ENCODE results near the gene TEKT1. TPM values are rescaled to one million over a fixed set of nuclear protein-coding genes. Genes with fewer than 3 reads are reported as not detected.
"Not testable (repeated sequence)": the region's sequence is repeated elsewhere in the genome, so short reads cannot be mapped to it uniquely, and the experiment has no call there.

The TEKT1 gene
- total RNA-seq, 6 donors from 2014 or later: 0.54 to 25.6 (median 4.6) TPM

DNA sequence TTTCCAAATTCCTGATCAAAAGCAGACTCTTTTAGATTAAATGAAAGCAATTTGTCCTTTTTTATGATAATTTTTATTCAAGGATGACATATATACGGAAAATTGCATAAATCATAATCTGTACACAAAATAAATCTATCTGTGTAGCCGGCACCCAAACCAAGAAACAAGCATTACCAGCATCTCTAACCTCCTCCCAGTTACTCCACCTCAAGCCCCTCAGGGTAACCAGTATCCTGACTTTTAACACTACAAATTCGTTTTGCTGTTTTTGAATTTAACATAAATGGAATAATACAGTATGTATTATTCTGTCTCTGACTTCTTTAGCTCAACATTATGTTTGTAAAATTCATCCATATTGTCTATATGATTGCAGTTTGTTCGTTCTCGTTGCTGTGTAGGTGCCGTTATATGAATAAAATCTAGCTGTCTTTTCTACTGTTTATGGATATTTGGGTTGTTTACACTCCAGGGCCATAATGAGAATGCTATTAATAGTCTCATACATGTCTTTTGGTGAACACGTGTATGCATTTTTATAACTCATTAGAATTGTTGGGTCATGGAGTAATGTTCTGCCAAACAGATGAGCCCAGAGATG is 1.0 kb downstream of the TEKT1 start:
- ATAC-seq (ENCODE audit: low FRiP score in 2 of 2) (no peak), DNase-seq (no peak)
- Histone ChIP-seq H3K9me3 (no peaks in the 10 kb centered on the region), H3K4me1 (peaks cover 4 to 13% (median 10%) of the 10 kb centered on the region in 4 donors), H3K4me3 (no peak overlapping the region), H3K36me3 (no peaks in the 10 kb centered on the region), H3K27ac (no peak overlapping the region), H3K27me3 (peaks cover 0 to 10% (median 4%) of the 10 kb centered on the region in 4 donors)
- WGBS, 2 donors: 65 to 68% methylated on average over 7 of the region's 7 CpGs
- TF ChIP-seq POLR2AphosphoS5 (IDR thresholded peaks at IDR 0.05): no peak
- TF ChIP-seq POLR2A (IDR thresholded peaks at IDR 0.05): no peak
- TF ChIP-seq, protein P1, sequence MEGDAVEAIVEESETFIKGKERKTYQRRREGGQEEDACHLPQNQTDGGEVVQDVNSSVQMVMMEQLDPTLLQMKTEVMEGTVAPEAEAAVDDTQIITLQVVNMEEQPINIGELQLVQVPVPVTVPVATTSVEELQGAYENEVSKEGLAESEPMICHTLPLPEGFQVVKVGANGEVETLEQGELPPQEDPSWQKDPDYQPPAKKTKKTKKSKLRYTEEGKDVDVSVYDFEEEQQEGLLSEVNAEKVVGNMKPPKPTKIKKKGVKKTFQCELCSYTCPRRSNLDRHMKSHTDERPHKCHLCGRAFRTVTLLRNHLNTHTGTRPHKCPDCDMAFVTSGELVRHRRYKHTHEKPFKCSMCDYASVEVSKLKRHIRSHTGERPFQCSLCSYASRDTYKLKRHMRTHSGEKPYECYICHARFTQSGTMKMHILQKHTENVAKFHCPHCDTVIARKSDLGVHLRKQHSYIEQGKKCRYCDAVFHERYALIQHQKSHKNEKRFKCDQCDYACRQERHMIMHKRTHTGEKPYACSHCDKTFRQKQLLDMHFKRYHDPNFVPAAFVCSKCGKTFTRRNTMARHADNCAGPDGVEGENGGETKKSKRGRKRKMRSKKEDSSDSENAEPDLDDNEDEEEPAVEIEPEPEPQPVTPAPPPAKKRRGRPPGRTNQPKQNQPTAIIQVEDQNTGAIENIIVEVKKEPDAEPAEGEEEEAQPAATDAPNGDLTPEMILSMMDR (IDR thresholded peaks at IDR 0.05): no peak
- TF ChIP-seq EP300 (IDR thresholded peaks at IDR 0.05): no peak

DNA sequence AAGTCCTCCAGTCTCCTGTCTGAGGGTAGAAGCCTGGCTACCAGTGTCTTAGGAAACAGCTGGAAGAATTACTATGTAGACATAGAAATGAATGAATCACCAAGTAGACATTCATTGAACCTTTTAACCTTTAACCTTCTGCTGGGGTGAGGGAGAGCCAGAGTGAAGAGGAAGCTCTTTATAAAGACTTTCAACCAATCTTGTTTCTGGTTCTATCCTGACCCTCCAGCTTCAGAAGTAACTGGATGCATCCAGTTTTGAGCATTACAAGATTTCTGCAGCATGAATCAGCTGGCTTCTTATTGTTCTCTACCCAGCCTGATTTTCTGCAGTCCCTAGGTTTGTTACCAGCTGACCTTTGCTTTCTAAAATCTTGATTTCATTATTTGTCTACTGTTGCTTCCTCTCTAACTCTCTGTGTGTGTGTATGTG is 8.5 kb downstream of the TEKT1 start:
- TF ChIP-seq EP300 (IDR thresholded peaks at IDR 0.05) (no peak), POLR2A (IDR thresholded peaks at IDR 0.05) (no peak), POLR2AphosphoS5 (IDR thresholded peaks at IDR 0.05) (no peak)
- TF ChIP-seq, protein P1 (IDR thresholded peaks at IDR 0.05): no peak
- H3K27ac ChIP-seq: no peak overlapping the region
- no peaks in the 10 kb centered on the region for H3K36me3 ChIP-seq
- H3K27me3 ChIP-seq: no peaks in the 10 kb centered on the region
- H3K4me1 ChIP-seq: no peaks in the 10 kb centered on the region
- no peak overlapping the region for H3K4me3 ChIP-seq
- H3K9me3 ChIP-seq: no peaks in the 10 kb centered on the region
- no peak for ATAC-seq (ENCODE audit: low FRiP score in 2 of 2)
- no peak for DNase-seq

DNA sequence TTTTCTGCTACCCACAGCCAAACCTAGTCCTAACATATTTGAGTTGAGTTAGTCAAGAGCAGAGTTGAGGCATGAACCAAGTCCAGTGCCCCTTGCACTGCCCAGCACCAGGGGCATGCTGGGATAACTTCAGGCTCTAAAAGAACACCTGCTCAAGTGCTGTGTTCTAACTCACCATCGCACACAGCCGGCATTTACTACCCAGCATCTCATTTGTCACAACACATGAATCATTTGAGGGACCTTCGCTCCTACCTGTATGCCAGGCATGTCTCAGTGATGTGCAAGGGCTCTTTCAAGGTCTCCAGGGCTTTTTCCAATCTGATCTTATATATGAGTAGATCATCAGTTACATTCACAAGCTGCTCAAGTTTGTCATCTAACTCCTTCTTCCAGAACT is 12.6 kb downstream of the TEKT1 start:
- Histone ChIP-seq H3K36me3 (no peaks in the 10 kb centered on the region), H3K9me3 (no peaks in the 10 kb centered on the region), H3K27ac (no peak overlapping the region), H3K4me3 (no peak overlapping the region), H3K27me3 (no peaks in the 10 kb centered on the region), H3K4me1 (no peaks in the 10 kb centered on the region)
- 92 to 94% methylated on average over 3 of the region's 3 CpGs for WGBS, 2 donors
- TF ChIP-seq POLR2A (IDR thresholded peaks at IDR 0.05) (no peak), EP300 (IDR thresholded peaks at IDR 0.05) (no peak), POLR2AphosphoS5 (IDR thresholded peaks at IDR 0.05) (no peak)
- TF ChIP-seq, protein P1 (IDR thresholded peaks at IDR 0.05): no peak
- ATAC-seq (ENCODE audit: low FRiP score in 2 of 2) (no peak), DNase-seq (no peak)

DNA sequence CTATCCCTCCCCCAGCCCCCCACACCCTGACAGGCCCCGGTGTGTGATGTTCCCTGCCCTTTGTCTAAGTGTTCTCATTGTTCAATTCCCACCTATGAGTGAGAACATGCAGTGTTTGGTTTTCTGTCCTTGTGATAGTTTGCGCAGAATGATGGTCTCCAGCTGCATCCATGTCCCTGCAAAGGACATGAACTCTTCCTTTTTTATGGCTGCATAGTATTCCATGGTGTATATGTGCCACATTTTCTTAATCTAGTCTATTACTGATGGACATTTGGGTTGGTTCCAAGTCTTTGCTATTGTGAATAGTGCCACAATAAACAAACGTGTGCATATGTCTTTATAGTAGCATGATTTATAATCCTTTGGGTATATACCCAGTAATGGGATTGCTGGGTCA is 15.2 kb downstream of the TEKT1 start:
- H3K27ac ChIP-seq; H3K9me3 ChIP-seq; H3K4me3 ChIP-seq; DNase-seq; H3K36me3 ChIP-seq; ATAC-seq (ENCODE audit: low FRiP score in 2 of 2); H3K27me3 ChIP-seq; H3K4me1 ChIP-seq: not testable (repeated sequence)
- 64 to 75% methylated on average over 3 of the region's 3 CpGs for WGBS, 2 donors

DNA sequence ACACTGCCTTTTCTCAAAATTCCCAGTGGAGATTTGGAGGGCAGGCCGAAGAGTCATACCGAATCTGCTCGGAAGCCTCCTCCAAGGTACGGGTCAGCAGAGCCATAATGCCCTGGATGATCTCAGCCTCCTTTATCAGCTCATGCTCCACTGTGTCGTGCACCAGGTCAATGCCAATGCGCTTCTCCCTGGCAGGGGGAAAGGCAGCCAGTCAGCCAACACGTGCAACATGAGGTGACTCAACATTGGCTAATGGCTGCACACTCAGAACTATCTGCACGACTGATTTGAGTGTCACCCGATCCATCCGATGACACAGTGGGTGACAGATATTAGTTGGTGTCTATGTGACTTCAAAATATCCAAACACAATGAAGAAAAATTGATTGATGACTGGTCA is 15.8 kb downstream of the TEKT1 start:
- DNase-seq (no peak), ATAC-seq (ENCODE audit: low FRiP score in 2 of 2) (no peak)
- WGBS, 2 donors: 76 to 84% methylated on average over 5 to 10 of the region's 10 CpGs
- Histone ChIP-seq H3K9me3 (no peaks in the 10 kb centered on the region), H3K27ac (no peak overlapping the region), H3K4me1 (no peaks in the 10 kb centered on the region), H3K27me3 (no peaks in the 10 kb centered on the region), H3K4me3 (no peak overlapping the region), H3K36me3 (no peaks in the 10 kb centered on the region)
- no peak for TF ChIP-seq POLR2AphosphoS5 (IDR thresholded peaks at IDR 0.05)
- no peak for TF ChIP-seq POLR2A (IDR thresholded peaks at IDR 0.05)
- no peak for TF ChIP-seq EP300 (IDR thresholded peaks at IDR 0.05)
- TF ChIP-seq, protein P1 (IDR thresholded peaks at IDR 0.05): no peak
